ENCODE results near the gene ADCK1.

The ADCK1 gene

GRCh38 chr14:77961847-77962580 is 162.1 kb downstream of the ADCK1 start:
- DNase-seq = no peak

- no peak for DNase-seq
Observed at GRCh38 chr14:77962731-77963520, 163.0 kb downstream of the ADCK1 start.

DNA sequence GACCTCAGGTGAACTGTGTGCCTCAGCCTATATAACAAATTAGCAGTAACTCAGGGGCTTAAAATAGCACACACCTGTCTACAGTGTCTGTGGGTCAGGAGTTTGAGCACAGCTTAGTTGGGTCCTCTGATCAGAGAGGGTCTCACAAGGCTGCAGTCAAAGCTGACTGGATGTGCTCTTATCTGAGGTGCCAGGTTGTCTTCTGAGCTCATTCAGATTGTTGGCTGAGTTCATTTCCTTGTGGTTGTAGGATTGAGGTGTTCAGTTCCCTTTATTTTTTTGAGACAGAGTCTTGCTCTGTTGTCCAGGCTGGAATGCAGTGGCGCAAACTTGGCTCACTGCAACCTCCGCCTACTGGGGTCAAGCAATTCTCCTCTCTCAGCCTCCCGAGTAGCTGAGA is 164.7 kb downstream of the ADCK1 start:
- DNase-seq = no peak

DNA sequence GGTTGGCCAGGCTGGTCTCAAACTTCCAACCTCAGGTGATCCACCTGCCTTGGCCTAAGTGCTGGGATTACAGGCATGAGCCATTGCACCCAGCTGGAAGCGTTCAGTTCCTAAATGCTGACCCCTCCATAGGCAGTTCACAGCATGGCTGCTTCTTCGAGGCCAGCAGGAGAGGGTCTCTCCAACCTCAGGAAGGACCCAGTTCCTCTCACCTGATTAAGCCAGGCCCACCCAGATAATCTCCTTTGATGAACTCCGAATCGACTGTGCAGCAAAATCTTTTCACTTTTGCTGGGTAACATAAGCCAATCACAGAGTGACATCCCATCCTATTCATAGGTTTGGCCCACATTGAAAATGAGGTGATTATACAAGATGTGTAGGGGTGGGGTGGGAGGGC is 165.1 kb downstream of the ADCK1 start:
- no peak for DNase-seq

DNA sequence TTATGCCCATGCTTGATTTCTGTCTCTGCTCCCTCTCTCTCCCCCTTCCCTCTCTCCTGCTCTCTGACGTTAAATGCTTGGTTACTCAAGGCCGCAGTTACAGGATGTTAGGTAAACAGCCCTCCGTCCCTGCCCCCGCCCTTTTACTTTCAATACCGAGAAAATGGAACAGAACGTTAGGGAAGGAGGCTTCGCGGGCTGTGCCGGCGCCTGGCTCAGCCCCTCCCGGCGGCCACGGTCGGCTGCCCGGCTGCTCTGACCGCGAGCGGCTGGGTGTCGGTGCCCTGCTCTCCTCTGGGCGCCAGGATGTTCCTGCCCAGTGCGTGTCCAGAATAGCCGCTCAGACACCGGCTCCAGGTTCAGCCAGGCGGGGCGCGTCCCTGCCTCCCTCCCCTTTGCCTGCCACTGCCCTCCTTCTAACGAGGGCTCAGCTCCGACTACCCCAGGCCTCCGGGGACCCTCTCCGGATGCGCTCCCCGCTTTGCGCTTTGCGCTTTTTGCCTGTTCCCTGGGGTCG is 166.1 kb downstream of the ADCK1 start:
- DNase-seq = peak; percentile 48

DNA sequence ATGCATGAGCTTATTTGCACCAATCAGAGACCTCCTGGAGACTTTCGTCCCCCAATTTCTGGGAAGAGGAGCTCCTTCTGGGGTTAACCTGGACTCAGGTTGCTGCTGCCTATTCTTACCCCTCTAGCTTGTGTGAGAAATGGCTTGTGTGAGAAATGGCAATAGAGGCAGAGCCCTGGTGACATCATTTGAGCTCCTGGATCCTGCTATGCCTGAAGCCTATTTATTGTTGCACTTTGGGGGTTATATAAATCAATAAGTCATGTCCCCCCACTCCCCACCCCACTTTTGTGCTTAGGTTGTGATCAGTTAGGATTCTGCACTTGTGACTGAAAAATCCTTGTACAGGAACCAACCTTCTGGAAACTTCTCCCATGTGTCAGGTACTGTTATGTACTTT is 167.2 kb downstream of the ADCK1 start:
- DNase-seq = no peak

DNA sequence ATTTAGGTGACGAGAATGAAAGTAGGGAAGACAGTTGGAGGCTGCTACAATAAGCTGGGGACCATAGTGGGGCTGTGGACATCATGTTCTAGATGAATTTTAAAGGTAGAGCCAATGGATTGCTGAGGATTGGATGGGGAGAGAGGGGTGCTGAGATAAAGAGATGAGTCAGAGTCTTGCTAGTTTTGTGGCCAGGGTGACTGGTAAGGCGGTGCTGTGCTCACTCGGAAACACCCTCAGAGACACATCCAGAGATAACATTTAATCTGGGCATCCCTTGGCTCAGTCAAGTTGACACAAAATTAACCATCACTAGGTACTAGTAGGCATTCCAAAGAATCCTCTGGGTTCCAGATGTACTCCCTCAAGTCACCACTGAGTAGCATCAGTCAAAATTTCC is 170.7 kb downstream of the ADCK1 start:
- DNase-seq = no peak

- DNase-seq = no peak
Observed at GRCh38 chr14:77973246-77973645, 173.3 kb downstream of the ADCK1 start.

DNA sequence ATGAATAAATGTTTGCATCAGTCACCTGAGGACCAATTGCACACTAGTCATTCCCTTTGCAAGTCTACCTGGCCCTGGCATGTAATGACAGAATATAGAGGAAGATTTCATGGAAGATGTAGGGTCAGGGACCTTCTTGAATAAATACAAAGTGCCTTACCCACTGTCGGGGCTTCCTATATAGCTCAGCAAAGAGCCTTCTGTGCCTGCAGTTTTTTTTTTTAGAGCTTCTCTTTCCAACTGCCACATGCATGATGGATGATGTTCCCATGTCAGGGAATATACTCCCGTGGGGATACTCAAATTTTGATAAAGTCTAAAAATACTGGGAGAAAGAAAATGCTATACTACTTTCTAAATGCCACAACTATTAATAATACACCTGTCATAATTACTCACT is 176.7 kb downstream of the ADCK1 start:
- no peak for DNase-seq

DNA sequence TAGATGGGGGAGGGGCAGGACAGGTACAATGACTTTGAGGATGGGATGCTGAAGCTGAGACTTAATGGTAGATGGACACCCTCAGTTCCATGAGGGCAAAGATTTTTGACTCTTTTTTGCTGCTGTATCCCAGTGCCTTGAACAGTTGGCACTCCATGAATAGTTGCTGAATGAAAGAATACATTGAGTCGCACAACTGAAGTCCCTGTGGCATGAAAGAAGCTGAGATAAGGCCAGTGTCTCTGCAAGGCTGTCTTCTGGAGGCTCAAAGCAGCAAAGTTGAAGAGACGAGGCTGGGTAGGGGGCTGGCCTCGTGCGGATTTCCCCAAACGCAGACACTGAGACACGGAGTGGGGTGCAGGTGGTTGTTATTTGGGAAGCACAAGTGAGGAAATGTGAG is 179.3 kb downstream of the ADCK1 start:
- no peak for DNase-seq

- DNase-seq = peak; percentile 47
Observed at GRCh38 chr14:77979666-77980351, 179.9 kb downstream of the ADCK1 start.

DNA sequence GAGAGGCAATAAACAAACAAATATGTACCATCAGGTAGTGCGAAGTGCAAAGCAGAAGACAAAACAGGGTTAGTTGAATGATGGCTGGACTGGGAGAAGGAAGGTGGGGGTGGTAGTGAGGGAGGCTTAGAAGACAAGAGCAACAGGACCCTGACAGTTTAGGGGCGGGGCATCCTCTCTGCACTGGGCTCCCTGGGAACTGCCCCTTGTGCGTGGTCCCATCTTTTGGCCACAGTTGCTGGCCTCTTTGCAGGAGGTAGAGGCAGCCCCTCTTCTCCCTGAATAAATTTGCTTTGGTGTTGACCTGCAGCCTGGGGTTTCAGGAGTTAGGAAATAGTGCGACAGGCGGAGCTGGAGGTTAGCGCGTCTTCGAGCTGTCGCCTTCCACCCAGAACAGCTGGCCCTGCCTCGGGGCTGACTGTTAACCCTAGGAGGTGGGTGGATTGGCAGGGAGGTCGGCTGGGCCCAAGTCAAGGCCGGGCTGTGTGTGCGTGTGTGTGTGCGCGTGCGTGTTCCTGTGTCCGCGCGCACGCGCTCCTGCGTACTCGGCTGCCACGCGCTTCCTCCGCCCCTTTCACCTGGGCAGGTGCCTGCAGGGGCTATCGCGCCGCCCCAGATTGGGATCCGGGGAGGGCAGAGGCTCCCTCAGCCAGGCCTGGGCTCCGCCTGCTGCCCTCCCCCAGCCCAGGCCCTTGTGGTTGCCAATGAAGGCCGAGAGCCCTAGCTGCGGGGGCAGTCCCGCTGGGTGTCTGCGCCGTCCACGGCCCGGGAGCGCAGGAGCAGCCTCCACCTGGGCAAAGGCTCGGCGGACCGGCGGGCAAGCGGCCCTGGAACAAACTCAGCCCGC is 180.8 kb downstream of the ADCK1 start:
- DNase-seq = no peak

Measured in left hindlimb (tissue), 1 donor.